NCI-H748 treated with DMSO at 0.1 percent for 48 hours (cell line): ENCODE measurements around the gene HCN2.

Source experiments
- DNase-seq: peaks from one replicate; lab custom pipeline; 2025; lab: John Stamatoyannopoulos, UW

Gene HCN2

GRCh38 chr19:604355-604754 is 14.7 kb downstream of the HCN2 start:
- DNase-seq = no peak

DNA sequence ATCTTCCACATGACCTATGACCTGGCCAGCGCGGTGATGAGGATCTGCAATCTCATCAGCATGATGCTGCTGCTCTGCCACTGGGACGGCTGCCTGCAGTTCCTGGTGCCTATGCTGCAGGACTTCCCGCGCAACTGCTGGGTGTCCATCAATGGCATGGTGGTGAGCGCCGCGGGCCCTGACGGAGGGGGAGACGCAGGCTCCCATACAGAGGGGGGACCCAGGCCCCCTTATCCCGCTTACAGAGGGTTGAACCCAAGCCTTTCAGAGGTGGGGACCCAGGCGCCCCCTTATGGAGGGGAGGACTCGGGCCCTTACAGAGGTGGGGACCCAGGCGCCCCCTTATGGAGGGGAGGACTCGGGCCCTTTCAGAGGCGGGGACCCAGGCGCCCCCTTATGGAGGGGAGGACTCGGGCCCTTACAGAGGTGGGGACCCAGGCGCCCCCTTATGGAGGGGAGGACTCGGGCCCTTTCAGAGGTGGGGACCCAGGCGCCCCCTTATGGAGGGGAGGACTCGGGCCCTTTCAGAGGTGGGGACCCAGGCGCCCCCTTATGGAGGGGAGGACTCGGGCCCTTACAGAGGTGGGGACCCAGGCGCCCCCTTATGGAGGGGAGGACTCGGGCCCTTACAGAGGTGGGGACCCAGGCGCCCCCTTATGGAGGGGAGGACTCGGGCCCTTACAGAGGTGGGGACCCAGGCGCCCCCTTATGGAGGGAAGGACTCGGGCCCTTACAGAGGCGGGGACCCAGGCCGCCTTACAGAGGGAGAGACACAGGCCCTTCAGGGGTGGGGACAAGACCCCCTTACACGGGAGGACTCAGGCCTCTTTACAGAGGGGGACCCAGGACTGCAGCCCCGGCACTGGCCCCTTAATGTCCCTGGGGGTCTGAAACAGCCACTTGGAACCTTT is 15.6 kb downstream of the HCN2 start:
- peak; percentile 6 for DNase-seq

DNA sequence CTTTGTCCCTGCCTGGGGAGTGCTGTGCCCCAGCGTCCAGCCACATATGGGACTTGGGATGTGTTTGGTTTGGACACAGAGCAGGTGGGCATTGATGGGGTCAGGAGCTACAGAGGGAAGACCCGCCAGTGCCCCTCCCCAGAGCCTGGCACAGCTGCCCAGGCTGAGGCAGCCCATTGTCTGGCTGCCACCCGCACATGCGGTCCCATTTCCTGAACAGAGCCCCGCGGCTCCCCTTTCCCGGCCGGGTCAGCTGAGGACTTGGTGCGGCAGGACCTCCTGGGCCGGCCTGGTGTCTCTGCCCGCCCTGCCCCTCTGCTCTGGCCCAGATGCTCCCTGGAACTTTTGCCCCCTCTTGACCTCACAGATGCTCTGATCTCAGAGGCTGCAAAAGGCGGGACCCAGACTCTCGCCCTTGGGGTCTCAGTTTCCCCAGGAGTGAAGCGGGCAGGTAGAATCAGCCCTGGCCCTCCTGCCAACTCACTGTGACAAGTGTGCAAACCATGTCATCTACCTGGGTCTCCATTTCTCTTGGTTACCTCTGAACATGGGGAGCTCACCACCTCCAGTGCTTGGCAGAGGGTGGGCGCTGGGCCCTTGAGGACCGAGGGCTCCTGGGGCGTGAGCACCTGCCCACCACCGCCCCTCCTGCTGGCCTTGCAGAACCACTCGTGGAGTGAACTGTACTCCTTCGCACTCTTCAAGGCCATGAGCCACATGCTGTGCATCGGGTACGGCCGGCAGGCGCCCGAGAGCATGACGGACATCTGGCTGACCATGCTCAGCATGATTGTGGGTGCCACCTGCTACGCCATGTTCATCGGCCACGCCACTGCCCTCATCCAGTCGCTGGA is 17.8 kb downstream of the HCN2 start:
- no peak for DNase-seq

DNA sequence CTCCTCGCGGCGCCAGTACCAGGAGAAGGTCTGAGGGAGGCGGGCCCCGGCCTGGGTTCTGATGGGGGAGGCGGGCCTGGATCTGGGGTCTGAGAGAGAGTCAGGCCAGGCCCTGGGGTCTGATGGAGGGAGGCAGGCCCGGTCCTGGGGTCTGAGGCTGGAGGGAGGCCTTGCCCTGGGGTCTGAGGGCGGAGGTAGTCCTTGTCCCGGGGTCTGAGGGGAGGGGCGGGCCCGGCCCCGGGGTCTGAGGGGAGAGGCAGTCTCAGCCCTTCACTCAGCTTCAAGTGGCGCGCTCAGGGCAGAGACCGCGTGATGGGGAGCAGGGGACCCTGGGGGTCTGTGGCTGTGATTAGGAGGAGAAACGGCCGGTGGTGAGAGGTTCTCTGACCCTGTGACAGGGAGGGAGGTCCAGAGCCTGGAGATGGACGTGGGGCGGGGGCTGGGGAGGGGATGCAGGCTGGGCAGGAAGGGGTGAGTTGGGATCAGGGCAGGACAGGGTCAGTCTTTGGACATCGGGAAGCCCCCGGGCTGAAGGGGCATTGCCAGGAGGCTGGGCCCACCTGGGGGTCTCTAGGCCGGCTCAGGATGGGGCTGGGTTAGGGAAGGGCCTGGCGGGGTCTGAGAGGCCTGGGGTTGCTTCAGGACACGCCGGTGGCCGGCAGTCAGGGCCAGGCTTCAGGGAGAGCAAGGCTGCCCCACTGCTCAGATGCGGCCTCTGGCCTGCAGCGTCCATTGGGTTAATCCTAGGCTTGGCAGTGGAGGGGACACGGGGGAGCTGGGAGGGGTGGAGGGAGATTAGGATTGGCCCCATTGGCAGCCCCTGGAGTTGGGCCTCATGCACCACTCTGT is 18.7 kb downstream of the HCN2 start:
- no peak for DNase-seq

DNA sequence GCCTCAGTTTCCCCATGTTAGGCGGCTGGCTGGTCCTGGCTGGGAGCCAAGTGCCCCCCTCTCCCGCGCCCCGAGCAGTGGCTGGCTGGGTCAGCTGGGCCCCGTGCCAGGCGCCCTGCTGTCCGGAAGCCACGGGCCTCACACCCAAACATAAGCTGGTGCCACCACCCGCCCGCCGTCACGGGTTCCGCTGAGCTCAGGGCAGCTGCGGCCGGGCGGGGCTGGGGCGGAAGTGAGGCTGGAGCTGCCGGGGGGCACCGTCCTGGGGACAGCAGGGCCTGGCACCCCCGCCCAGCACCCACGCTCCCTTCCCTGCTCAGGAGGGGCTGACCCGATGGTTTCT is 19.3 kb downstream of the HCN2 start:
- DNase-seq = no peak

DNA sequence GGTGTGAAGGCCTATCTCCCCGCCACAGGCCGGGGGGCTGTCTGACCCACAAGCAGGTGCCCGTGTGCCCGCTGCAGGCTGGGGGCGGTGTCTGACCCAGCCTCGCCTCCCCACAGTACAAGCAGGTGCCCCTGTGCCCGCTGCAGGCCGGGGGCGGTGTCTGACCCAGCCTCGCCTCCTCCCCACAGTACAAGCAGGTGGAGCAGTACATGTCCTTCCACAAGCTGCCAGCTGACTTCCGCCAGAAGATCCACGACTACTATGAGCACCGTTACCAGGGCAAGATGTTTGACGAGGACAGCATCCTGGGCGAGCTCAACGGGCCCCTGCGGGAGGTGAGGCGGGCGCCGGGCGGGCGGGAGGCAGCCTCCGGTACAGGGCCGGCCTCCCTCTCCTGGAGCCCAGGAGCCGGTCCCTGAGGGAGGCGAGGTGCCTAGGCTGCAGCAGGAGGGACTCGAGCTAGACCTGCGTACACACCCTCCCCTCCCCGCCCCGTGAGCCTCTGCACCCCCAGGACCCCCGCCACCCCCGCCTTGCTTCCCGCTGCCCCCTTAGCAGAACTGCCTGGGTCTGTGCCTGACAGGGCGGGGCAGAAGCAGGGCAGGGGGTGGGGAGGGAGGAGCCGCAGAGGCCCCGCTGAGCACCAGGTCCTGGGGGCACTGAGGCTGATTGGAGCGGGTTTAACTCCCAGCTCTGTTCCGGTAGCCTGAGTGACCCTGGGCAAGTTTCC is 20.6 kb downstream of the HCN2 start:
- no peak for DNase-seq

- no peak for DNase-seq
Measured at GRCh38 chr19:610801-611480, 21.3 kb downstream of the HCN2 start.

DNA sequence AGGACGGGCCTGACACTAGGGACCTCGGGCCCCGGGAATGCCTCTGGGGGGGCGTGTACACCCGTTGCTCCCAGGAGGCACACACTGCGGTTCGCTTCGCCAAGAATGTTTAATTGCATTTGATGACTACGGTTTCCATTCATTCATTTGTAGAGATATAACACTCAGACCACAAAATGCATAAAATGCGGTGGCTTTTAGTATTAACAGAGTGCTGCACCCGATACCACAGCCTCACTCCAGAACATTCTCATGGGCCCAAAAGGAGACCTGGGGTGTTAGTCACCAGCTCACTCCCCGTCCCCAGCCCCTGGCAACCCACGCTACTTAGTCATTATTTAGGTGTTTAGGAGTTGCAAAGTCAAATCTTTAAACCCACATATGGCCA is 21.8 kb downstream of the HCN2 start:
- no peak for DNase-seq

GRCh38 chr19:612941-613340 is 23.3 kb downstream of the HCN2 start:
- no peak for DNase-seq

- no peak for DNase-seq
Measured at GRCh38 chr19:613732-614567, 24.3 kb downstream of the HCN2 start.

GRCh38 chr19:615619-616018 is 25.9 kb downstream of the HCN2 start:
- DNase-seq = no peak

- DNase-seq = no peak
Measured at GRCh38 chr19:616062-616700, 26.5 kb downstream of the HCN2 start.

DNA sequence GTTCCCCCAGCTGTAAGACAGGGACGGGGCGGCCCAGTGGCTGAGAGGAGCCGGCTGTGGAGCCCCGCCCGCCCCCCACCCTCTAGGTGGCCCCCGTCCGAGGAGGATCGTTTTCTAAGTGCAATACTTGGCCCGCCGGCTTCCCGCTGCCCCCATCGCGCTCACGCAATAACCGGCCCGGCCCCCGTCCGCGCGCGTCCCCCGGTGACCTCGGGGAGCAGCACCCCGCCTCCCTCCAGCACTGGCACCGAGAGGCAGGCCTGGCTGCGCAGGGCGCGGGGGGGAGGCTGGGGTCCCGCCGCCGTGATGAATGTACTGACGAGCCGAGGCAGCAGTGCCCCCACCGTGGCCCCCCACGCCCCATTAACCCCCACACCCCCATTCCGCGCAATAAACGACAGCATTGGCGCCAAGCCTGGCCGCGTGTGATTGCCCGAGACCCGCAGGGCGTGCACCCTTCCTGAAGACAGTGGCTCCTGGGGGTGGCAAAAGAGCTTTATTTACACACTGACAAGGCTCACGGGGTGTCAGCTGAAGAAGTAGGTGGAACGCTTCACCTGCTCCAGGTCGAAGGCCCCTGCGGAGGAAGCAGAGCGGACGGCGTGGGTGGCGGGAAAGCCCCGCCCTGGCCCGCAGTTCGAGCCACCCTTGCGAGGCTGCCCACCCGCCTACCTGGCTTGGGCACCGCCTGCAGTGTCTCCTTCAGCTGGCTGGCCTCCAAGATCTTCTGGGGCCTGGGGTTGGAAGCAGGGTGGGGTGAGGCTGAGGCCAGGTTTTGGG is 27.3 kb downstream of the HCN2 start:
- DNase-seq = no peak

- no peak for DNase-seq
Measured at GRCh38 chr19:617551-618246, 28.0 kb downstream of the HCN2 start.

DNA sequence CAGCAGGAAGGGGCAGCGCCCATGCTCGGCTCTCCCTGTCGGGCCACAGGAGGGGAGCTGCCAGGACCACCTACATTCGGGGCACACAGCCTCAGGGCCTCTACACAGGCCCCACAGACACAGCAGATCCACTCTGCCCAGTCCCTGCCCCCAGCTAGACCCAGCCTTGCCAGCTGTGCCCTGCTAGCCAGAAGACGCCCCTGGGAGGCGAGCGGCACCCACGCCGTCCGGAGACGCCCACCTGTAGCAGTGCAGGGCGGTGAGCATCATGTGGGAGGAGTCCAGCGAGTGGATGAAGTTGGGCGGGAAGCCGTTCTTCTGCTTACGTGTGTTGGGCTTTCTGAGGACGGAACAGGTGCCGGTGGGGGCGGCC is 28.6 kb downstream of the HCN2 start:
- DNase-seq = no peak

DNA sequence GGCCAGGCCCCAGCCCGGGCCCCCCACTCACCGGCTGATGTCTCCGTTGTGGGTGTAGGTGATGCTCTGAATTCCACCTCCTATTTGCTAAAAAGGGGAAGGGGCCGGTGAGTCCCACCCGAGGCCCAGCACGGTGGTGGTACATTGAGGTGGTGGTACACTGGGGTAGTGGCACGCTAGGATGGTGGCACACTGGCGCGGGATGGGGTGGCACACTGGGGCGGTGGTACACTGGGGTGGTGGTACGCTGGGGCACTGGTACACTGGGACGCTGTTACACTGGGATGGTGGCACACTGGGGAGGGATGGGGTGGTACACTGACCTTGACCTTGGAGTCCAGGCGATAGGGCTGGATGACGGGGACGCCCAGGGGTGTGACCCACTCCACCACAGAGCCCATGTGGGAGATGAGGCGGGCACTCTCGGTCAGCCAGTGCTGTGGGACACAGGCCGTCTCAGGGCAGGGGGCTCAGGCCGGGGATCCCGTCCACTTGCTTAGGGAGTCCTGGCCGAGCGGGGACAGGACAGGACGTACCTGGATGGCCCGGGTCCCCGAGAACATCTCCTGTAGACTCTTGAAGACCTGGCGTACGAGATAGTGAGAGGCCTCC is 29.1 kb downstream of the HCN2 start:
- DNase-seq = no peak

DNA sequence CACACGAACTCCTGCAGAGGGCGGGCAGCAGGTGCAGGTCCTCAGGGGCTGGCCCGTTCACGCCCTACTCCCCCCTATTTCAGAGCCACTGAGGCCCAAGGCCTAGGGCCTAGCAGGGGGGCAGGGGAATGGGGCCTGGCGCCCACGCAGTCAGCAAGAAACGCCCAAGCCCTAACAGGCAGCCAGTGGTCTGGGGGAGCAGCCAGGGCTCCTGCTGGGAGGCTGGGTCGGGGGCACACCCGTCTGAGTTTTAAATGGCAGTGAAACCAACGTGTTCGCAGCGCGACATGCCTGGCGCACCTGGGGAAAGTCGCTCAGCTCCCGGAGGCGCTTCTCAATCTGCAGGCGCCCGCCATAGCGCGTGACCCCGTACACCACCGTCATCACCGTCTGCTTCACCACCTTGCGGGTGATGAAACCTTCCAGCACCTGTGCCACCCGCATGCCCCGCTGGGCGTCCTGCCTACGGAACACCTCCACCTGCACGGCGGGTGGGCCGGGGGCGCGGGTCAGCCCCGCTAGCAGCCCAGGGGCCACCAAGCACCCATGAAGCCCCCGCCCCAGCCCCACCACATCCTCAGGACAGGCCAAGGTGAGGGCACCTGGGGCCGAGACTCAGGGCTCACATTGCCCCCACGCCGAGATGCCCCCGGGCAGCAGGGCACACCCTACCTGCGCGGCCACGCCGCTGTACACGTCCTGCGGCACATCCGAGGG is 29.8 kb downstream of the HCN2 start:
- no peak for DNase-seq
